NCI-H146 treated with DMSO at 0.1 percent for 48 hours (cell line): Measurements from ENCODE around the gene HMCN1.

Experiments
- DNase-seq: peaks from one replicate; lab custom pipeline; 2025; ENCODE audit not compliant: unreplicated experiment; lab: John Stamatoyannopoulos, UW

HMCN1 gene

GRCh38 chr1:185895208-185895900 lies 161.2 kb downstream of the HMCN1 start:
- DNase-seq, result no peak

DNA sequence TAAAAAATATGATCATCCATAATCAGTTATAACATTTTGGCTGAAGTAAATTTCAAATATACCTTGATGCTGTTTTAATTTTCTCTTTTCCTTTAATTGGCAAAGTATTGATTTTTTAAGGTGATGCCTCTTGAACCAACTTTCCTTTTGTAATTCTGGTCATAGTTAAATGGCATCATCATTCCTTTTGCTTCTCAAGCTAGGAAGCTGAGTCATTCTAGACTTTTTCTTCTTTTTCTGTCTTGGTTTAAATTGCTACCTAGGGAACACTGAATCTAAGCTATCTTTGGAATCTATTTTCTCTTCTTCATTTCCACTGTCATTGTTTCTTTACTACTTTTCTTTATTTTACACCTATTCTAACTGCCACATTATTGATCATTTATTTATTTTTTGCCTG lies 162.7 kb downstream of the HMCN1 start:
- DNase-seq, result no peak

DNA sequence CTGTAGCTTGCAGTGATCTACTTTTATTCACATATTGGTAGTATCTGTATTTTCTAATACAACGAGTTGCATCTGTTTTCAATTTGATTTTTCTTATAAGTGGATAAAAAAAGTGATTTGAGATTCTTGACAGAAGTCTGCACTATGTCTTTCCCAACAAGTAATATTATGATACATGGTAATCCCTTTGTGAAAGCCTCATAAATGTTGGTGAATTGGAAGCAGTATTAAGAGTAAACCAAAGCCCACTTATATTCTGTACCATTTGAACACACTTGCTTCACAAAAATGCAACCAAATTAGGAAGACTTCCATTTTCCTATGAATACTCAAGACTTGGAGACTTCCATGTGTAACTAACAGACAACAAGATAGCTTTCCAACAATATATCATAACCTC lies 172.0 kb downstream of the HMCN1 start:
- DNase-seq, result no peak

- DNase-seq, result no peak
These were observed 173.1 kb downstream of the HMCN1 start for GRCh38 chr1:185907246-185907645.

- no peak for DNase-seq
These were observed 177.8 kb downstream of the HMCN1 start for GRCh38 chr1:185911978-185912377.

GRCh38 chr1:185912504-185912903 lies 178.3 kb downstream of the HMCN1 start:
- no peak for DNase-seq

- no peak for DNase-seq
These were observed 179.9 kb downstream of the HMCN1 start for GRCh38 chr1:185914089-185914488.

DNA sequence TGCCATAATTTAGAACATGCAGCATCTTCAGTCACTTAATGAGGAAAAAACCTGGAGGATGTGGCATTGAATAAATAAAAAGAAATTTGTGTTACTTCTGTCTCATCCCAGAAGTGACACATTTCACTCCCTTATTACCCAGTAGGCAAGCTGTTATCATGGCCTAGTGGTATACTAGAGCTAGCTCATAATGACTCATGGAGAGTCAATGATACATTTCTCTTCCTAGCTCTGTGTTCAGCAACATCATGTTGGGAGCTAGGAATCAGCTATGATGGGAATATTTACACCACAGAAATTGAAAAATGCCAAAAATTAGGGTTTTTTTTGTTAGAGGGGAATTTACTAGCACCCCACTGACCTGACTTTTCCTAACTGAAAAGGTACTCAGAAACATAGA lies 182.7 kb downstream of the HMCN1 start:
- no peak for DNase-seq

GRCh38 chr1:185917646-185918045 lies 183.5 kb downstream of the HMCN1 start:
- DNase-seq, result no peak

- no peak for DNase-seq
These were observed 186.4 kb downstream of the HMCN1 start for GRCh38 chr1:185920602-185921001.

- no peak for DNase-seq
These were observed 187.4 kb downstream of the HMCN1 start for GRCh38 chr1:185921636-185922035.

DNA sequence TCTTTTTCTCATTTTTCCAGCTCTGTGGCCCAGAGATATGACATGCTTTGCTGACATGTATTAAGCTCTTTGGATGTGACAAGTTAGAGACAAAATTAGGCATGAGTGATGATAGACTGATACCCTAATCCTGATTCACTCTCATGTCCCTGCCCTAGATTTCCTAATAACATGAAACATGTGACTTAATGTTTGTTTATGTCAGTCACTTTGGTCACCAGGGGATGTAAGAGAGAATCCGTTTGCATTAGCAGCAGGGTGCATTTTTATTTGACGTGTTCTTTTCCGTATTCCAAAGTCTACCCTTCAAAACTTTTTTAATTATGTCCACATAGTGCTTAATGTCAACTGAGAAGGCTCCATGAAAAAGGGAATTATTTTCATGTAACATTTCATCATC lies 192.4 kb downstream of the HMCN1 start:
- no peak for DNase-seq

DNA sequence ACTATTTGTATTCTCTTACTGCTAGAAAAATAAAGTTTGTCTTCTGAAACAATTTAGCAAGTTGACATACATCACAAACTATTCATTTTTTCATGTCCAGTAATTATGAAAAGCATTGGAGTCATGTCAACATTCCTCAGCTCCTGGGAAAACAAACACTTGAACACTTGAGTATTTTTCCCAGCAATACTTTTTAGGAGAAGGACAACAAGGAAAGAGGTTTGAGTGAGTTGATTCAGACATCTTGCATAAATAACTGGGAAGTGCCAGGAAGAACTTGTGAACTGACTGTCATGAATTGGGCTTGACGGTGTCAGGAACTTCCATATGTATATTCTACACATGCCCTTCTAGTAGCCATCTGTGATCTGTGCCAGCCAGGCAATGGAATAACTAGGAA lies 195.6 kb downstream of the HMCN1 start:
- no peak for DNase-seq

GRCh38 chr1:185931438-185931837 lies 197.2 kb downstream of the HMCN1 start:
- no peak for DNase-seq

GRCh38 chr1:185933580-185933979 lies 199.4 kb downstream of the HMCN1 start:
- no peak for DNase-seq

- DNase-seq, result no peak
These were observed 200.4 kb downstream of the HMCN1 start for GRCh38 chr1:185934476-185935189.

DNA sequence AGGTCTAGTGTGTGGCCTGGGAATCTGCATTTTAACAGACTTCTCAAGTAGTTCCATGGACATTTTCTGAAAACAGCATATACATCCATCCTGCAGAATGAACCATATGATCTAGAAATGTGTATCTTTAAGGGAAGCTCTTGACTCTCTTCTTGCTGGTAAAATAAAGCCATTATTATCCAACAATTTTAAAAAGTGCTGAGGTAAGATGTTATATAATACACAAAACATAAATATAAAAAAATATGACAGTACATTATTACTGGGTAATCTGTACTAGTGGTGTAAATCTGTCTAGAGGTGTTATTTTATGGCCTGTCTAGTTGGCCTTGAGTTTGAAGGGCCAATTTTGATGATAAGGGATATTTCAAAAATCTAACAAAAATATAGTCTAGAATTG lies 201.2 kb downstream of the HMCN1 start:
- no peak for DNase-seq

DNA sequence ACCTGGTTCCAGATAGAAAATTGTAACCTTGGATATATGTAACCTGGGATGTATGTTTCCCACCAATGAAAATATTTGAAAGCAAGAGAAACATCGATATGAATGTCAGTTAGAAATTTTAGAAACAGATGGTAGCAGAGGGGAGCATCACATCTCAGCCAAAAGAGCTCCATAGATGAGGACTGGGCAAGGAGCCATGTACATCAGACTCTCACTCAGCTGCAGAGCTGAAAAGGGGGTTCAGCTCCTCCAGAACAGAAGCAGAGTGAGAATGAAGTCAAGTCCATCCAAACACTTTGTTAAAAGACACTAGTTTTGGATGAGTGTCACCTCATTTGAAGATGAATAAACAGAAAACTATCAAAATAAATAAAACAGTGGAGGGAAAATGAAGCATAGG lies 202.4 kb downstream of the HMCN1 start:
- no peak for DNase-seq

DNA sequence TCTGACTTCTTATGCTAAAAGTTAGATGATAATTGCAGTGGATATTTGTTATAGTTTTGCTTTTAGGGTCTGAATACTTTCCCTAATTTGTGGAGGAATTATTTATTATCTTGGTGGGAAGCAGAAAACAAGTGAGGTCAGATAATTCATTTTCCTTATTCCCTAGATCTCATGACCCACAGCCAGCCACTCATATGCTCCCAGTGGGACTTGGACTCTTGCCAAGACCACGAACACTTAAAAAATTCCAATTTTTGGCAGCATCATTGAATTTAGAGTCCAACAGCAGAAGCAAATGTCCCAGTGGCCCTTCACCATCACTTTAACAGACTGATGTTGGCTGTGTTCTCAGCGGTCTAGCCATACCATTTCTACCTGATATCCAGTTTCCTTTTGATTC lies 204.2 kb downstream of the HMCN1 start:
- no peak for DNase-seq

- DNase-seq, result no peak
These were observed 205.0 kb downstream of the HMCN1 start for GRCh38 chr1:185939142-185939541.

DNA sequence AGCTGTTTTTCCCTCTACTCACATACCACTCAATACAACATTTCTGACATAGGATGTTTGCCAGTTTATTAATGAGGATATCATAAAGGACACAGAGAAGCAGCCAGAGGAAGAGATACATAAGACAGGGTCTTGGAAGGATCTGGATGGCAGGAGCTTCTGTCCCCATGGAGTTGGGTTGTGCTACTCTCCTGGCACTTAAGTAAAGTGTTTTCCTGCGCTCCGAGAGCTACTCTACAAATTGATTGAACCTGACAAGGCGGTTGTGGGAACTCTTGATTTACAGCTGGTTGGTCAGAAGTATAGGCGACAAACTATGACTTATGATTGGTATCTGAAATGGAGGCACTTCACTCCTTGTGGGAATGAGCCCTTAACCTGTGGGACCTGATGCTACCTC lies 208.8 kb downstream of the HMCN1 start:
- DNase-seq, result no peak

DNA sequence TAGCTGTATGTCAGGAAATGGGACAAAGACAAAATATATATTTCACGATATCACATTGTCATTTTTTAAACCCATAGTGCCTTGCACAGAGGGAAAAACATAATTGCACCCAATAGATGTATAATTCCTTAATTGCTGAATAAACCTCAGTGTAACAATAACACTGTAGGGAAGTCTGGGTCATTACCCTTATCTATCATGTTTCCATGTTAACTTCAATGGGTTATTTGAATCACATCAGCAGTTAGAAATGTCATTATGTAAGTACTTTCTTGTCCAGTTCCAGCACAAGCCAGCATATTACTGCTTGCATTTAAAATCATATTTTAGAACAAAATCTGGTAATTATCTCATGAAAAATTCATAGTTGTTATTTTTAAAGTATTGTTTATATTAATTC lies 222.7 kb downstream of the HMCN1 start:
- DNase-seq, result no peak
